ENCODE measurements around the gene WIPF3.

- TF ChIP-seq TCF7L2 (IDR thresholded peaks at IDR 0.05; ENCODE audit: low read depth, low read length) (no peak), CTCF (IDR thresholded peaks at IDR 0.05) (no peak)
These were observed 116.8 kb downstream of the WIPF3 start for GRCh38 chr7:29922921-29923700.
